Effector memory CD4-positive, alpha-beta T cell (primary cell): ENCODE measurements around the gene MMP12.

ENCODE experiments used
- DNase-seq, 3 donors: peaks; one replicate each; pipeline ENCODE4 v3.0.0-alpha.2; 2020
- H3K27ac ChIP-seq: 2 replicates; pipeline ENCODE4 v1.7.0; 2013; ENCODE audit warnings: mild to moderate bottlenecking, low read length, moderate library complexity; ENCODE audit not compliant: insufficient read depth, poor library complexity, severe bottlenecking
- H3K27me3 ChIP-seq: replicated peaks from 2 replicates; pipeline ENCODE4 v1.7.0; 2013; ENCODE audit warnings: mild to moderate bottlenecking, low read length; ENCODE audit not compliant: insufficient read depth, control insufficient read depth, poor library complexity, severe bottlenecking
- H3K36me3 ChIP-seq: 2 replicates; pipeline ENCODE4 v1.7.0; 2013; ENCODE audit warnings: mild to moderate bottlenecking, low read length, moderate library complexity; ENCODE audit not compliant: control insufficient read depth, insufficient read depth
- H3K4me1 ChIP-seq: 2 replicates; pipeline ENCODE4 v1.7.0; 2013; ENCODE audit warnings: low read length, mild to moderate bottlenecking; ENCODE audit not compliant: control insufficient read depth, insufficient read depth, poor library complexity, severe bottlenecking
- H3K4me3 ChIP-seq: 2 replicates; pipeline ENCODE4 v1.7.0; 2013; ENCODE audit warnings: low read length, low read depth, mild to moderate bottlenecking; ENCODE audit not compliant: insufficient read depth, poor library complexity, severe bottlenecking
- H3K9me3 ChIP-seq: 2 replicates; pipeline ENCODE4 v1.7.0; 2013; ENCODE audit warnings: mild to moderate bottlenecking, low read length, moderate library complexity; ENCODE audit not compliant: control insufficient read depth

MMP12 gene

DNA sequence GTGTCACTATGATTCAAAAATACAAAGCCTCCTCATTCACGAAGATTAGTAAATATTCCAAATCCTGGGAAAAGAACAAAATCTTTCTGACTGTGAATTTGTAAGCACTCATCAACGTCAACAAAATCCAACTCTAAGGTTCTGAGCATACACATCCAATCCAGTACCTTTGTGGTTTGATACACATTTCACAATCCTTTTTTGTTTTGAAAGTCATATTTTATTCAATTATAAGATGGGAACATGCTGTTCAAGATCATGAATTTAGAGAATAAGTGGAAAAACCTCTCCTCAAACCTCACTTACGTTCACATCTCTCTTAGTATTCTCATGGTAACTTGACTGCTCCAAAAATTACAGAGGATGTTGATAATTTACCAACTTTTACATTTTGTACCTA is 21.7 kb downstream of the MMP12 start:
- Histone ChIP-seq H3K4me1 (no peaks in the 10 kb centered on the region), H3K9me3 (no peaks in the 10 kb centered on the region), H3K27me3 (no peaks in the 10 kb centered on the region), H3K4me3 (no peak overlapping the region), H3K36me3 (no peaks in the 10 kb centered on the region), H3K27ac (no peak overlapping the region)
- no peak for DNase-seq

DNA sequence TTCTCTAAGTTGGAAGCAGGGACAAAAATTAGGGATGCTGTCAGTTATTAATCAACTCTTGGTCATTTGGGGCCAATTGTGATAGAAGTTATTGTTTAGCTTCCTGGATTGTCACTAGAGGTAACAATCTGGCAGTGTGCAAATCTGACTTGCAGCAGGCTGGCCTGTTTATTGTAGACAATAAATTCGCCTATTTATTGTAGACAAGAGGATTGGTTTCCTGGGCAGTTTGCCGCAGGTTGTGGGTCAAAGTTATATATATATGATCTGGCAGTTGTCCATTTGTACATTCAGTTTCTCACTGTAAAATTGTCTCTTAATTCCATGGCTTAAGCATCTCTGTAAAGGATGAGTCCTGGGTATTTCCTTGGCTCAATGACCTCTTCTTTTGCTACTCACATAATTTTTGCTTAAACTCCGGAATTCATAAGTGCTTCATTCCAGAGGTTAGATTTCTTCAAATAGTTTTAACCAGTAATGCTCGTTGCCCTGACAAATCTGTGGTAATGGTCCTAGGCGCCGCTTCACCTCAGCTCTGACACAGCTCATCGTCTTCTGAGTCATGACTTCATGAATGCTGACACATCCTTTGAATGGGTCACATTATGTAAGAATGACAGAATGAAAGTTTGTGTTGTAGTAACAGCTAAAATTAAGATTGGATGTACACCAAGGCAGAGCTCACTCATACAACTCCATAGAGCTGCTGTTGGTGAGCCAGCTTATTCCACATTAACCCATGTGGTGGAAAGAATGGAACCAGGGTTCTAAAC is 23.6 kb downstream of the MMP12 start:
- no peak for DNase-seq
- no peaks in the 10 kb centered on the region for H3K36me3 ChIP-seq

DNA sequence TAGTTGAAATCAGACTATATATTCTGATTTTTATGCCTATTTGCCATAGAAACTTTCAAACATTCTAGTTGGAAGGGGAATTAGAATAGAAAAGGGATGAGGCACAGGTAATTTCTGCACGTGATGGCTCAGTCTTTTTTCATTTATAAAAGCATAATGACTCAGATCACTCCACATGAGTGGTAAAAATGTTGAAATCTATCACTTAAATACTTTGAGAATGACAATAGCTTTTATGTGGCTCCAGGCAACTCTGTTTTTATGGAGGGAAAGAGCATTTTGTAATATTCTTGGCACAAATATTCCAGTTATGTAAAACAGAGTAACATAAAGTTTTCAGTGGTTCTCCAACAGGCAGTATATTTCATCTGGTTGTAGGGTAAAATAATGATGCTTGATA is 25.5 kb downstream of the MMP12 start:
- Histone ChIP-seq H3K9me3 (no peaks in the 10 kb centered on the region), H3K4me3 (no peak overlapping the region), H3K36me3 (no peaks in the 10 kb centered on the region), H3K4me1 (no peaks in the 10 kb centered on the region), H3K27ac (no peak overlapping the region), H3K27me3 (no peaks in the 10 kb centered on the region)
- DNase-seq = no peak

More for the DNA sequence above, 23.6 kb downstream of the MMP12 start:
- Histone ChIP-seq H3K4me3 (no peak overlapping the region), H3K9me3 (no peaks in the 10 kb centered on the region), H3K4me1 (no peaks in the 10 kb centered on the region), H3K27me3 (no peaks in the 10 kb centered on the region), H3K27ac (no peak overlapping the region)

DNA sequence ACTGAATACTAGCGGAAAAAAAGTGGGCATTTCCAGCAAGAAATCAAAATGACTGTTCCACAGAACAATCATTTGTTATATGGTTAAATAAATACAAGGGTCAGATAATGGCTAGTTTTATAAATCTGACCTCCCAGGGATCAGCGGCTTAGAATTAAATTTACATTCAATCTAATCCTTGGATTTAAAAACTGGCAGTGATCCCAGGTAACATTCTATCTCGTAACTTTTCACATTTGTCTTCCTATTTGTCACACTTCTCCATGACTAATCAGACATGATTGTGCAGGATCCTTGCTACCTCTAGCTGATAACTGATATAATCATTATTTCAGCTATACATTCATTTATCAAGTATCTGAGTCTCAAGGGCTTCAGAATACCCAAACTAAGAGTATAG is 28.5 kb downstream of the MMP12 start:
- Histone ChIP-seq H3K27me3 (no peaks in the 10 kb centered on the region), H3K4me3 (no peak overlapping the region), H3K27ac (no peak overlapping the region), H3K36me3 (no peaks in the 10 kb centered on the region), H3K9me3 (no peaks in the 10 kb centered on the region), H3K4me1 (no peaks in the 10 kb centered on the region)
- DNase-seq = no peak

GRCh38 chr11:102843489-102843888 is 31.3 kb downstream of the MMP12 start, which contains the start of gene MMP3:
MMP3 (minus strand) TSS chr11:102843609; CDS start chr11:102843546, 63 bp downstream.
- no peak for DNase-seq
- no peak within 1 kb of the TSS for H3K27ac ChIP-seq
- H3K36me3 ChIP-seq = no peaks in the 10 kb centered on the region
- H3K4me3 ChIP-seq = no peak within 1 kb of the TSS
- H3K4me1 ChIP-seq = no peaks in the 10 kb centered on the region
- H3K27me3 ChIP-seq = no peaks in the 10 kb centered on the region
- H3K9me3 ChIP-seq = no peaks in the 10 kb centered on the region

DNA sequence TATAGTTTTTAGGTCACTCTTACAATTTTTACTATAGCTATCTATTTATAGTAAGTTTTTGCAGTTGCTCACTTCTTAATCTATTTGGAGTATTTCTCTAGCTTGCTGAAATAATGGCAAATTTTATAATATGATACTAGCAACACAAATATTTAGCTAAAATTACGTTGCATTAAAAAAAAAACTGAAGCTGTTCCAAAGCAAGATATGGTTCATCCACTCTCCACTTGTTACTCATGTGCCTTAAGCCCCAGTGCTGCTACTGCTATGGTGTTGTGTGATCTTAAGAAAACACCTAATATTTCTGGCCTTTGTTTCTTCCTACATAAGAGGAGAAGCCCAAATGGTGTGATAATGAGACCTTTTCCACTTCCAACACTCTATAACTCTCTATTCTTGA is 31.9 kb downstream of the MMP12 start:
- H3K4me3 ChIP-seq = no peak overlapping the region
- H3K4me1 ChIP-seq = no peaks in the 10 kb centered on the region
- H3K27me3 ChIP-seq = no peaks in the 10 kb centered on the region
- H3K27ac ChIP-seq = no peak overlapping the region
- no peak for DNase-seq
- H3K36me3 ChIP-seq = no peaks in the 10 kb centered on the region
- no peaks in the 10 kb centered on the region for H3K9me3 ChIP-seq

GRCh38 chr11:102840018-102840417 is 34.8 kb downstream of the MMP12 start:
- Histone ChIP-seq H3K36me3 (no peaks in the 10 kb centered on the region), H3K27me3 (no peaks in the 10 kb centered on the region), H3K27ac (no peak overlapping the region), H3K9me3 (no peaks in the 10 kb centered on the region), H3K4me1 (no peaks in the 10 kb centered on the region), H3K4me3 (no peak overlapping the region)
- DNase-seq = no peak

DNA sequence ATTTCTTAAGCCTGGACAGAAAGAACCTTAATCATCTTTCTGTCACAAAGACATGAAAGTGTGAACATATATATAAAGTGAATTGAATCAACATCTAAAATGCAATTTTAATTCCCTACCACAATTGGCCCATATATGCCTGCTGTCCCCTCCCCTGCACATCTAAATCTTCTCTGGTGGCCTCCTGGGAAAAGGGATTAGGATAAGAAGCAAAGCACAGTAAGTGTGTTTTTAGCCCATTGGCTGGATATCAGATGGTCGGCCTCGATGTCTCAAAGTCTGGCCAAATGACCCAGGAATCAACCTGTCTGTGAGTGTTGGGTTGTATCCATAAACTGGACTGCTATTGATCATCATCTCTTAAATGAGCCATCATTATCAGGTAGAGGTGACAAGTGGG is 37.1 kb downstream of the MMP12 start:
- Histone ChIP-seq H3K27me3 (no peaks in the 10 kb centered on the region), H3K9me3 (no peaks in the 10 kb centered on the region), H3K4me1 (no peaks in the 10 kb centered on the region), H3K36me3 (no peaks in the 10 kb centered on the region), H3K4me3 (no peak overlapping the region), H3K27ac (no peak overlapping the region)
- DNase-seq = no peak

GRCh38 chr11:102837156-102837555 is 37.6 kb downstream of the MMP12 start:
- DNase-seq = no peak
- H3K27ac ChIP-seq = no peak overlapping the region
- no peaks in the 10 kb centered on the region for H3K4me1 ChIP-seq

DNA sequence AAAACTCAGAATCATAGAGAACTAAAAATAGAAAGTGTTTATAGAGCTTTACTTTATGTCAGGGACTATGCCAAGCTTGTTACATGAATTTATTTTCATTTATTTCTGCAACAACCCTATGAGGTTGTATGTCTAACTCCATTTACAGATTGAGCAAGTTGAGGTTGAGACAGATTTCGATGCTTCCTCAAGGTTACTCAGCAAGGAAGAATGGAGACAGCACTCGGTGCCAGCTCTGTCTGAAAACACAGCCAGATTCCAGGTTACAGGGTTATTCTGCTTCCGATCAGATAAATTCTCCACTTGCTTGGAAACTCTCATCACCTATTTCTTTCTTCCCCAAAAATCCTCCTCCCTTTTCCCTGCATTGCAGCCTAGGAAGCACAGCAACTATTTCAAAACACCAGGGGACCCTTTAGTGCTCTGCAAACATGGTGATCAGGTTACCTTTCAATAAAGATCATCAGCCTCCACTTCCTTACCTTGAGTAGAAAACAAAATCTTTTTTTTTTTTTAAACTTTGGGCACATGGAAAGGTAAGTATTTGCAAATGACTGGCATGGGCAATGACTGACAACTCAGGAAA is 38.4 kb downstream of the MMP12 start:
- H3K9me3 ChIP-seq = no peaks in the 10 kb centered on the region
- no peak for DNase-seq
- no peak overlapping the region for H3K4me3 ChIP-seq
- no peak overlapping the region for H3K27ac ChIP-seq
- no peaks in the 10 kb centered on the region for H3K27me3 ChIP-seq
- H3K4me1 ChIP-seq = no peaks in the 10 kb centered on the region
- no peaks in the 10 kb centered on the region for H3K36me3 ChIP-seq

More at GRCh38 chr11:102837156-102837555, 37.6 kb downstream of the MMP12 start:
- H3K4me3 ChIP-seq = no peak overlapping the region
- H3K36me3 ChIP-seq = no peaks in the 10 kb centered on the region
- H3K9me3 ChIP-seq = no peaks in the 10 kb centered on the region
- H3K27me3 ChIP-seq = no peaks in the 10 kb centered on the region
